Activated naive CD8-positive, alpha-beta T cell treated with anti-CD3 and anti-CD28 coated beads, Interleukin-2, amount 50 U/mL, for 24 hours (primary cell): ENCODE results near the gene GLYR1.

Experiments
- ATAC-seq: fragments of 150-1000 bp; cut with Tn5 transposase; one replicate; pipeline ENCODE4 v1.10.0; 2021
- DNase-seq: peaks from one replicate; pipeline ENCODE4 v3.0.0; 2021
- H3K27ac Mint-ChIP-seq: one replicate; pipeline ENCODE4 v1.8.0; 2021; ENCODE audit warnings: mild to moderate bottlenecking, mixed read lengths
- H3K27me3 Mint-ChIP-seq: one replicate; pipeline ENCODE4 v1.8.0; 2021; ENCODE audit warnings: mixed read lengths
- H3K36me3 Mint-ChIP-seq: one replicate; pipeline ENCODE4 v1.8.0; 2021; ENCODE audit warnings: low read depth, mixed read lengths
- H3K4me1 Mint-ChIP-seq: one replicate; pipeline ENCODE4 v1.8.0; 2021; ENCODE audit warnings: mixed read lengths
- H3K4me3 Mint-ChIP-seq: one replicate; pipeline ENCODE4 v1.8.0; 2021; ENCODE audit warnings: mild to moderate bottlenecking, moderate library complexity, mixed read lengths
- H3K9me3 Mint-ChIP-seq: one replicate; pipeline ENCODE4 v1.8.0; 2021; ENCODE audit warnings: mixed read lengths

The GLYR1 gene

DNA sequence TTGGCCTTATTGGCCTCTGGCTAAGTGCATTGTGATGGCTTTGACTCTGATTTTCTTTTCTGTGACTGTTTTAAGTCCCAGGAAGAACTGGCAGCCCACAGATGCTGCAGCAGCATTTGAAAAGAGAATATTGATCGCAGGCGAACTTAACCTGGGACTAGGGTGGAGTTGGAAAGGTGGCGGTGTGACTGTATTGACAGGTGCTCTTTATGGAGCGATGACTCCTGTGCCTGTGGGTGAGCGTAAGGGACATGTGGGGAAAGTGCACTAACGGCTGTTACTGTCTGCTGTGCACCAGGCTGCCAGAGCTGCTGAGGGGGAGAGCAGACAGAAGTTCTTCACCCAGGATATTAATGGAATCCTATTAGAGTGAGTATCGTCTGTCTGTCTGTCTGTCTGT is 21.4 kb upstream of the GLYR1 start:
- H3K4me1 Mint-ChIP-seq = no peaks in the 10 kb centered on the region
- no peak overlapping the region for H3K27ac Mint-ChIP-seq
- H3K36me3 Mint-ChIP-seq = peaks cover 24% of the 10 kb centered on the region
- ATAC-seq (no peak), DNase-seq (no peak)
- H3K9me3 Mint-ChIP-seq = no peaks in the 10 kb centered on the region
- no peaks in the 10 kb centered on the region for H3K27me3 Mint-ChIP-seq
- H3K4me3 Mint-ChIP-seq = no peak overlapping the region

- no peak for DNase-seq
- no peaks in the 10 kb centered on the region for H3K27me3 Mint-ChIP-seq
- H3K4me3 Mint-ChIP-seq = no peak overlapping the region
- H3K4me1 Mint-ChIP-seq = no peaks in the 10 kb centered on the region
- ATAC-seq = no peak
- H3K9me3 Mint-ChIP-seq = no peaks in the 10 kb centered on the region
- peaks cover 20% of the 10 kb centered on the region for H3K36me3 Mint-ChIP-seq
- H3K27ac Mint-ChIP-seq = no peak overlapping the region
These were observed 20.9 kb upstream of the GLYR1 start for GRCh38 chr16:4868026-4868425.

- Mint-ChIP-seq H3K27me3 (no peaks in the 10 kb centered on the region), H3K4me3 (no peak overlapping the region), H3K4me1 (no peaks in the 10 kb centered on the region), H3K36me3 (peaks cover 12% of the 10 kb centered on the region), H3K27ac (no peak overlapping the region), H3K9me3 (no peaks in the 10 kb centered on the region)
- DNase-seq (no peak), ATAC-seq (no peak)
These were observed 19.5 kb upstream of the GLYR1 start for GRCh38 chr16:4866586-4866985.

GRCh38 chr16:4865231-4865860 is 18.3 kb upstream of the GLYR1 start:
- DNase-seq = no peak
- Mint-ChIP-seq H3K4me1 (no peaks in the 10 kb centered on the region), H3K36me3 (peaks cover 10% of the 10 kb centered on the region), H3K9me3 (no peaks in the 10 kb centered on the region), H3K4me3 (no peak overlapping the region), H3K27ac (no peak overlapping the region), H3K27me3 (no peaks in the 10 kb centered on the region)
- ATAC-seq = no peak

DNA sequence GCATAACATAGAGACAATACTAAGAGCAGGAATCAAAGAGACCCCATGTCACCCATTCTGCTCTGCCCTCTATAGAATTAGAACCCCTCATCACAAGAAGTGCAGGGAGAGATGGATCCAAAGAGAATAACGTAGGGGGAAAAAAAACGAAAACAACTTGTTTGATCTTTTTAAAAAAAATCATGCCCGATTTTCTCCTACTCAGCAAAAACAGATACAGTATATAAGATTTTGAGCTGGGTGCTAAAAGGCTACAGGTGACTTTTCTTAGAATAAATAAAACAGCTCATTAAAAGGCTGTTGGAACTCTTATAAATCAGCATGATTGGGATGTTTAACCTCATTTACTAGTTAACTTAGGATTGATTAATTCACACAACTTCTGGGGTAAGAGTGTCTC is 17.6 kb upstream of the GLYR1 start:
- Mint-ChIP-seq H3K4me3 (no peak overlapping the region), H3K4me1 (no peaks in the 10 kb centered on the region), H3K9me3 (no peaks in the 10 kb centered on the region), H3K36me3 (peaks cover 14% of the 10 kb centered on the region), H3K27me3 (no peaks in the 10 kb centered on the region), H3K27ac (no peak overlapping the region)
- DNase-seq (no peak), ATAC-seq (no peak)

DNA sequence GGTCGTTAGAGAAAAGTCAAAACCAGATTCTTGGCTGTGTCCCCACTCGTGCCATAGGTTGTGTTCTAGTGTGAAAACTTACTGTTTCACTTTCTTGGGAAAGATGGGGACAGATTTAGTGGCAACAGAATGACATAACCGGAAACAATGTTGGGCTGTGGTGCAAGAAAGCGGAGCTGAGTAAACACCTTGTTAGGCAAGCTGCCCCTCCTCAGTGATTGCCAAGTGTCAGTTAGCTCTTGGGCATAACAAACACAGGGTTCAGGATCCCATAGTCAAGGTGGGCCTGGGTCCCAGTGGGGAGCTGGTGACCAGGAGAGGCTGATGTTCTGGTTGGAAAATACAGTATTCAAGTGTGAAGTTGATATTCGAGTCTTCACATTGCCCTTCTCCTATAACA is 15.6 kb upstream of the GLYR1 start:
- Mint-ChIP-seq H3K36me3 (peaks cover 34% of the 10 kb centered on the region), H3K9me3 (no peaks in the 10 kb centered on the region), H3K4me3 (no peak overlapping the region), H3K27me3 (no peaks in the 10 kb centered on the region), H3K4me1 (no peaks in the 10 kb centered on the region), H3K27ac (no peak overlapping the region)
- DNase-seq (no peak), ATAC-seq (no peak)

DNA sequence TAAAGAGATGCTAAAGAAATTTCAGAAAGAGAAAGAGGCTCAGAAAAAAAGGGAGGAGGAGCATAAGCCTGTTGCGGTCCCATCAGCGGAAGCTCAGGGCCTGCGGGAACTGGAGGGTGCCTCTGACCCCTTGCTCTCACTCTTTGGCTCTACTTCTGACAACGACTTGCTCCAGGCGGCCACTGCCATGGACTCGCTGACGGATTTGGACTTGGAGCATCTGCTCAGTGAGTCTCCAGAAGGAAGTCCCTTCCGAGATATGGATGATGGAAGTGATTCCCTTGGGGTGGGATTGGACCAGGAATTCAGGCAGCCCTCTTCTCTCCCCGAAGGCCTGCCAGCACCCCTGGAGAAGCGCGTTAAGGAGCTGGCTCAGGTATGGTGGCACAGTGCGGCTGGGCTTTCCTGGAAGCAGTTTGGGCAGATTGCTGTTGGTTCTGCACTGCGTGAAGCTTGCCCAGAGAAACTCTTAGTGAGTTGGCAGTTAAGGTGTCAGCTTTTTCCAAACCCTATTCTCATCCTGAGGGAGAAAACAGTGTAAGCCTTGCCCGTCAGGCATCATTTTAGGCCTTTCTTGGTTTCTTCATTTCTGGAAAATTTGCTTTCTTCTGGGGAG is 13.7 kb upstream of the GLYR1 start:
- Mint-ChIP-seq H3K27me3 (no peaks in the 10 kb centered on the region), H3K36me3 (peaks cover 39% of the 10 kb centered on the region), H3K4me1 (no peaks in the 10 kb centered on the region), H3K27ac (no peak overlapping the region), H3K9me3 (no peaks in the 10 kb centered on the region), H3K4me3 (no peak overlapping the region)
- ATAC-seq (no peak), DNase-seq (no peak)

DNA sequence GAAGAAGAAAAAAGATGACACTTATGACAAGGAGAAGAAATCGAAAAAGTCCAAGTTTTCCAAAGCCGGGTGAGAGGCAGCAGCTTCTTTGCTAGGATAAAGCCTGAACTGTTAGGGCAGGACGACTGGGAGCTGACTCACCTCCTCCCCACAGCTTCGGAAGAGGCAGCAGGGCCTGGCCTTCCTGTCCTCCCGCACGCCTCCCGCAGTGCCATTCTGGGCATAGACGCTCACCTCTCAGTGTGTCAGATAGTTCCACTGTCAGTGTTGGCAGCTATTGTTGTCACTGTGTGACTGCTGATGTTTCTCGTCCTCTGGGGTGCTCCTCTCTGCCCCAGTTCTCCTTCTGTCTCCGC is 12.8 kb upstream of the GLYR1 start:
- peaks cover 43% of the 10 kb centered on the region for H3K36me3 Mint-ChIP-seq
- no peak overlapping the region for H3K4me3 Mint-ChIP-seq
- H3K27me3 Mint-ChIP-seq = no peaks in the 10 kb centered on the region
- ATAC-seq = no peak
- H3K9me3 Mint-ChIP-seq = no peaks in the 10 kb centered on the region
- no peak overlapping the region for H3K27ac Mint-ChIP-seq
- no peak for DNase-seq
- no peaks in the 10 kb centered on the region for H3K4me1 Mint-ChIP-seq

DNA sequence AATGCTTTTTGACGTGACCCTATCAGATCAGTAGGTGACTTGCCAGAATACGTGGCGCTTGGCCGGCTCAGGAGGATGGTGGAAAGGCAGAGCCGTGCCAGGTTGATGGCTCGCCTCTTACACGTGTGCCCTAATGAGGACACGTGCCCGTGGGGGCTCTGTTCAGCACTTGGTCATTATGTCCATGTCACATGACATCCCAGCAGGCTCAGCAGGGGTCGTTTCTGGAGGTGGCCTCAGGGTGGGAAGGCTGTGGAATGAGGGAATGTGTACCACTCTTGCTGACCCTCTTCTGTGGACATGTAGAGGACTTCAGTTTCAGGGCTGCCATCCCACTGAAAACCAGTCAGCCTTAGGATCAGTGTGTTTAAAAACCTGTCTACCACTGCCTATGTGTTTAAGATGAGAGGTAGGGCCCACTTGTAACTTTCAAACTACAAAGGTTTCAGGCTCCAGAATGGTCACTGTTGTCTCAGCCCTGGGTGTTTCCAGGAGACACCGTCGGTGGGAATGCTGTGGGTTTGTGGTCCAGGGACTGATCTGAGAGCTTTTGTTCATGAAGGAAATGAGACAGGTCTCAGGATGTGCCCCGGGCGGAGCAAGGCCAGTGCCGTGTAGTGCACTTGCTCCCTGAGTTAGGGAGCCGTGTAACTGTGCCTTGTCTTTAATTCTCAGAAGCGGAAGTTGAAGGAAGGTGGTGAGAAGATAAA is 12.3 kb upstream of the GLYR1 start:
- H3K27me3 Mint-ChIP-seq = no peaks in the 10 kb centered on the region
- no peaks in the 10 kb centered on the region for H3K9me3 Mint-ChIP-seq
- ATAC-seq = no peak
- no peak overlapping the region for H3K4me3 Mint-ChIP-seq
- H3K36me3 Mint-ChIP-seq = peaks cover 45% of the 10 kb centered on the region
- H3K4me1 Mint-ChIP-seq = no peaks in the 10 kb centered on the region
- DNase-seq = no peak
- H3K27ac Mint-ChIP-seq = no peak overlapping the region

DNA sequence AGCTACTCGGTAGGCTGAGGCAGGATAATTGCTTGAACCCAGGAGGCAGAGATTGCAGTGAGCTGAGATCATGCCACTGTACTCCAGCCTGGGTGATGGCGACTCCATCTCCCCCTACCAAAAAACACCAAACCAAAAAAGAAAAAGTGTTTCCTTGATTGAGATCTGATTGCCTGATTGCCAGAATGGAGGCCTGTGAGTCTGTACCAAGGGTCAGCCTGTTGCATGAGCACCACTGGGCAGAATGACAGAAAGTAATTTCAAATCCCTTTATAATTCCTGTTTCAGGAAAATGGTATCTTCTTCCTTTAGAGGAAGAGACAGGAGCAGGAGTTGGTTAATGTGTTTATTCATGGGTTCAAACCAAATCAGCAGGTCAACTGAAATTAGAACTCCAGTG is 8.7 kb upstream of the GLYR1 start:
- Mint-ChIP-seq H3K27ac (no peak overlapping the region), H3K9me3 (no peaks in the 10 kb centered on the region), H3K27me3 (no peaks in the 10 kb centered on the region), H3K4me3 (no peak overlapping the region), H3K36me3 (peaks cover 50% of the 10 kb centered on the region), H3K4me1 (peaks cover 13% of the 10 kb centered on the region)
- ATAC-seq (no peak), DNase-seq (no peak)

- Mint-ChIP-seq H3K27me3 (no peaks in the 10 kb centered on the region), H3K9me3 (no peaks in the 10 kb centered on the region), H3K27ac (no peak overlapping the region), H3K4me3 (no peak overlapping the region), H3K36me3 (peaks cover 48% of the 10 kb centered on the region), H3K4me1 (peaks cover 17% of the 10 kb centered on the region)
- no peak for DNase-seq
- no peak for ATAC-seq
These were observed 8.3 kb upstream of the GLYR1 start for GRCh38 chr16:4855371-4855770.

- ATAC-seq (no peak), DNase-seq (no peak)
- Mint-ChIP-seq H3K36me3 (peaks cover 23% of the 10 kb centered on the region), H3K27ac (no peak overlapping the region), H3K4me1 (peaks cover 40% of the 10 kb centered on the region), H3K27me3 (no peaks in the 10 kb centered on the region), H3K9me3 (no peaks in the 10 kb centered on the region), H3K4me3 (no peak overlapping the region)
These were observed 5.3 kb upstream of the GLYR1 start for GRCh38 chr16:4852221-4852872.

DNA sequence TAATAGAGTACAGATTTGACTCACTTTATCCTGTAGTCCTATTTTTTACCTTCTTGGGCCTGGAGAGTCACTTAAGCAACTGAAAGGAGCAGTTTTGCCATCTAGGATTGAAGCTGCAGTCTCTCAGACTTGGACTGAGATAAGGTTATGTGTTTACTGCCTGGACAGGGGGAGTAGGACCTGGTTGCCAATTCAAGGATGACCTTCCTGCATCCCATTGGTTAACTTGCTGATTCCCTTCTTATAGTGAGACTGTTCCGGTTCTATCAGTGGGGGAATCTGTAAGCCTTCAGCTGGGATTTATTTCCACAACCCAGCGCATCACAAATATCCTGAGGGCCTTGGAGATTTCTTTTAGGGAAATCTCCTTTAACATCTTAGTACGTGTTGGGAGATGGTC is 3.1 kb upstream of the GLYR1 start:
- no peak for DNase-seq
- Mint-ChIP-seq H3K27ac (no peak overlapping the region), H3K36me3 (peaks cover 24% of the 10 kb centered on the region), H3K4me1 (peaks cover 52% of the 10 kb centered on the region), H3K4me3 (peak overlapping the region; percentile 91), H3K27me3 (no peaks in the 10 kb centered on the region), H3K9me3 (no peaks in the 10 kb centered on the region)
- no peak for ATAC-seq

DNA sequence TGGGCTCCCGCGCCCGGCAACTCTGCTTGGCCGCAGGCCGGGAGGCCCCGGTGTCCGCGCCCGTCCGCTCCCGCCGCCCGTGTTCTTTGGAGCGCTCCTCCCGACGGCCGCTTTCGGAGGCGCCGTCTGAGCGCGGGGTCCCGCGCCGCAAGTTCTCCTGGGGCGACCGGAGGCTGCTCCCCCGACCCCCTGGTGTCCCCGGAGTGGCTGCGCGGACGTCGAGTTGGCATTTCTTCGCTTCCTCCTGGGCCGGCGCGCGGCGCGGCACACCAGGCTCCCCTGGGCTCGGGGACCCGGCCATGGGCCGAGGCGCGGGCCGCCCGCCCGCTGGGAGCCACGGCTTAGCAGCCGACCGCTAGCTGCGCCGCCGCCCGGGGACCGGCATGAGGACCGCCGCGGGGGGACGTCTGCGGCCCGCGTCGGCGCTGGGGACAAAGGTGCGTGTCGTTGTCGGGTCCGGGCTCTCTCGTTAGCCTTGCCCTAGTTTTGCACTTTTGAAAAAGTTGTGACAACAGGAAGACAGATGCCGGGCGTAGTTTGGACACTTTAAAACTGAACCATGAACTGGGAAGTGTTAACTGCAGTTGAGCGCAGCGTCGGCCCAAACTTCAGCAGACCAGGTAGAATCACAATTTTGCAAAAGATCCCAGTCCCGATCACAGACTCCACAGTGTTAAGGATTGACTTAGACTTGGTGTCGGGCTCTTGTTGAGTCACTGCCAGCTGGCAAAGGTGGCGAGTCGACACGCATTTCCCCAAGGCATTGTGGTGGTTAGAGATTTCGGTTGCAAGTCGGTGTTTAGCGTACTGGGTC is 893 bp upstream of the GLYR1 start:
- H3K36me3 Mint-ChIP-seq = peaks cover 26% of the 10 kb centered on the region
- peak overlapping the region; percentile 83 for H3K27ac Mint-ChIP-seq
- H3K9me3 Mint-ChIP-seq = no peaks in the 10 kb centered on the region
- H3K27me3 Mint-ChIP-seq = no peaks in the 10 kb centered on the region
- peak overlapping the region; percentile 91 for H3K4me3 Mint-ChIP-seq
- DNase-seq (peak; percentile 44), ATAC-seq (peak; percentile 11)
- H3K4me1 Mint-ChIP-seq = peaks cover 56% of the 10 kb centered on the region
